GM08714 (cell line): Measurements from ENCODE around the gene PCED1A.
A peak's percentile ranks its signal among the peaks of the same experiment; 100 is the strongest.

ENCODE experiments used
- H3K4me3 ChIP-seq: fragments of 200-500 bp; sonication (Bioruptor generic); 2 replicates; pipeline ENCODE4 v1.5.1; 2014; ENCODE audit warnings: mild to moderate bottlenecking, low read length, inconsistent platforms
- ZNF274 ChIP-seq: IDR thresholded peaks from 2 replicates; pipeline ENCODE4 v1.6.1; 2012; ENCODE audit warnings: mild to moderate bottlenecking, low read depth, low read length

PCED1A gene

DNA sequence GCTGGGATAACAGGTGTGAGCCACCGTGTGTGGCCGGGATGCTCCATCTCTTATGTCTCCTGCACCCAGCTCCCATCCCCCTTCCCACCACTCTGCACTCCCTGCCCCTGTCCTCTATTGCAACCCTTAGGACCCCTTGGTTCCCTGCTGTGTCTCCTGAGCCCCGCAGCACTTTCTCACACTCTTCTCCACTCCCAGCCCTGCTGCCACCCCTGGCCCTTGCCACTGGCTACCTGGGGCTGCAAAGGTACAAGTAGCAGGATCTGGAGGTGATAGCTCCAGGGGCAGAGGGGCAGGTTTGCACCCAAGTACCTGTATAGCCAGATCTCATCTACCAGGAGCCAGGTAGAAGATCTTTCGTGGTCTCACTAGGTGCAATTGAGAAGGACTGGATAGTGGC is 33.4 kb downstream of the PCED1A start:
- no peak for TF ChIP-seq ZNF274
- no peak overlapping the region for H3K4me3 ChIP-seq

DNA sequence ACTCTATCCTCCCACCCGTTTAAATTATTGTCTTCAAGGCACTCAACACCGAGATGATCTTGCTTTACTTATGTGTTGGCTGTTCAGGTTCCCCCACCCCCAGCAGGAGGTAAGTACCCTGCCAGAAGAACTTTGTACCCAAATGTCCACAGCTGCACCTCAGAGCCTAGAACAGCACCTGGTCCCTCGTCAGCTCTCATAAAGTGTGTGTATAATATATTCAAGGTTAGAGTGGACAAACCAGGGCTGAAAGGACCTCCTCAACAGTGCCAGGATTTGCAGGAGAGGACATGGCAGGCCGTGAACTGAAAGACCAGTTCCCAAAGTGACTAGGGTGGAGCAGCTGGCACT is 34.1 kb downstream of the PCED1A start:
- H3K4me3 ChIP-seq = no peak overlapping the region
- TF ChIP-seq ZNF274 = no peak

- H3K4me3 ChIP-seq = no peak overlapping the region
- TF ChIP-seq ZNF274 = no peak
Measured at GRCh38 chr20:2805689-2806350, 34.6 kb downstream of the PCED1A start.

DNA sequence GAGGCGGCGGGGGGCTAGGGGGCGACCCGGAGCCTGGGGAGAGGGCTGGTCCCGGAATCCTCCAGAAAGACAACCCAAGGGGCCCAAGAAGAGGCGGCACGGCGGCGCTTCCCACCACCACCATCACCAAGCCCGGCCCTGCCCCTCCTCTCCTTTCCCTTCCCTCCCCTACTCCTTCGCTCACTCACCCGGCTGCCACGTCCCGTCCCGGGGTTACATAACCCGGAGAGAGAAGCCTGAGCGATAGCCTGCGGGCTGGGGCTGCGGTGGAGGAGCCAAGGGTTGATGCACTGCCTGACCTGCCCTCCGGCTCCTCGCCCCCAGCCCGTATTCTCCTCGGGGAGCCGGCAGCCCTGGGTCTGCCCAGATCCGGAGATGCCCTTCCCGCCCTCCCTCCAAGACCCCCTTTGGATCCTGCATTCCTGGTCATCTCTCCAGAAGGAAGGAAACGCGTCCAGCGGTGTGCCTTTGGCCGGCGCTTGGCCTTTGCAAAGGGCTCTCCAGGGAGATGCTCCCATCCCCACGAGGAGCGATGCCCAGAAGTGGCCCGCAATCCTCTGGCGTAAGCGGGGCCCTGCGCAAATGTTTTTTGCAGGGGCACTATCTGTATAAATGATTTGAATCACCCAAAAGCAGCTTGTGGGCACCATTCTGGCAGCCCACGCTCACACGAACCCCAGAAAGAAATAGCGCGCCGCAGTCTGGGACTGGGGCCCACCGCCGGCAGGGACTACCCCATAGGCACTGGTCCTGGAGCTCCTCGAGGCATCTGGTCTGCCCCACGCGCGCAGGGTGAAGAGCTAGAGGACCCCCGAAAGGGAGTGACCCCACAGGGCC is 35.4 kb downstream of the PCED1A start:
- TF ChIP-seq ZNF274 = no peak
- no peak overlapping the region for H3K4me3 ChIP-seq

DNA sequence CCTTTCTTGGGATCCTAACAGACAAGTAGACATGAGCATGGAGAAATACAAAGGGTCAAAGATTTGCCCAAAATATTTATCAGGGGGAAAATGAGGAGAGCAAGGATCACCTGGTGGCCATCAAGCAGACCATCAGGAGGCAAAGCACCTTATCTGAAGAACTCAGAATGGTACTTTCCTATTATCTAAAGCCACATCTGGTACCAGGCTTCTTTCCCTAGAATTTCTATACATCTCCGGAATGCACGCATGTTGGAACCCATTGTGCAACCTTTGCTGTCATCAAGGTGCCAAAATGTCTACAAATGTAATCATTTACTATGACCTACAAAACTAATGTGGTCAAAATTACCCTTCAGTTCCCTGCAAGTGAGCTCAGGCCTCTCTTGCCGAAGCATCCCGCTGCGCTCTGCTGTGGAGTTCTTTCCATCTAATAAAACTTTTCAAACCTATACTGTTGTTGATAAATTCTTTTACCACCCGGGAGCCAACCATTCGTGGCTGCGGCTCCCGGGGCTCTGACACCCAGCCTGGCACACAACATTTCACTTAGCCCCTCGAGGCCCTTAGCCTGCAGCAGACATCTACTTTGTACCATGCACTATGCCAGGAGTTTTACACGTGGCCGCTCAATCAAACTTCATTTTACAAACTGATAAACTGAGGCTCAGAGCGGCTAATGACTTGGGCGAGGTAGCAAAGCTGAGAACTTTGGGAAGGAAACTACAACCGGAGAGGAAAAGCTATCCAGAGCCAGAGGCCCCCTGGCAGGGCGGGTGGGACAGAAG is 36.2 kb downstream of the PCED1A start:
- no peak overlapping the region for H3K4me3 ChIP-seq
- no peak for TF ChIP-seq ZNF274

GRCh38 chr20:2801286-2801728 is 39.1 kb downstream of the PCED1A start:
- TF ChIP-seq ZNF274 = no peak
- H3K4me3 ChIP-seq = peak overlapping the region; percentile 85; the same call in 1 of the 2 replicates

DNA sequence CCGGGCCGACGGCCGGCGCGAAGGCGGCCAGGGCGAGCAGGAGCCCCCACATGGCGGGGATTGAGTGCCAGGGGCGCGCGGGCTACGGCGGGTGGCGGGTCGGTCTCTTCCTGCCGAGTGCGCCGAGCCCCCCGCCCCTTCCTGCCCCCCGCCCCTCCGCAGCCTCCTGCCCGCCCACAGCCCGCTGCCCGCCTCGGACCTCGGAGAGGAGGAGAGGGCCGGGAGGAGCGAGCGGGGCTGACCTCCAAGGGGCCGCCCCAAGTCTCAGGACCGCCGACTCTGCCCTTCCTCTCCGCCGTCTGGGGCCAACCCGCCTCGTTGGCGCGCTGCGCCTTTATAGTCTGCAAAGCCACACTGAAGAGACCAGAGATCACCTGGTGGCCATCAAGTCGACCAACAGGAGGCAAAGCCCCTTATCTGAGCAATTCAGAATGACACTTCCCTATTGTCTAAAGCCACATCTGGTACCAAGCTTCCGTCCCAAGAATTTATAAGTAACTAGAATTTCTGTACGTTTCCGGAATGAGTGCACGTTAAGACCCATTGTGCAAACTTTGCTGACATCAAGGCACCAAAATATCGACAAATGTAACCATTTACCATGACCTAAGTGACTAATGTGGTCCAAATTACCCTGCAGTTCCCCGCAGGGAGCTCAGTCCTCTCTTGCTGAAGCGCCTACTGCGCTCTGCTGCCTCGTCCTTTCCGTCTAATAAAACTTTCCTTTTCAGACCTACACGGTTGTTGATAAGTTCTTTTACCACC is 39.8 kb downstream of the PCED1A start, which contains the start of gene CPXM1:
Gene CPXM1, minus strand, starts transcription at position 107 of the 765 bp plus-strand sequence. Its CDS starts 55 bp downstream, at position 52.
- TF ChIP-seq ZNF274 = no peak
- peak within 1 kb of the TSS; percentile 85; the same call in 1 of the 2 replicates for H3K4me3 ChIP-seq

DNA sequence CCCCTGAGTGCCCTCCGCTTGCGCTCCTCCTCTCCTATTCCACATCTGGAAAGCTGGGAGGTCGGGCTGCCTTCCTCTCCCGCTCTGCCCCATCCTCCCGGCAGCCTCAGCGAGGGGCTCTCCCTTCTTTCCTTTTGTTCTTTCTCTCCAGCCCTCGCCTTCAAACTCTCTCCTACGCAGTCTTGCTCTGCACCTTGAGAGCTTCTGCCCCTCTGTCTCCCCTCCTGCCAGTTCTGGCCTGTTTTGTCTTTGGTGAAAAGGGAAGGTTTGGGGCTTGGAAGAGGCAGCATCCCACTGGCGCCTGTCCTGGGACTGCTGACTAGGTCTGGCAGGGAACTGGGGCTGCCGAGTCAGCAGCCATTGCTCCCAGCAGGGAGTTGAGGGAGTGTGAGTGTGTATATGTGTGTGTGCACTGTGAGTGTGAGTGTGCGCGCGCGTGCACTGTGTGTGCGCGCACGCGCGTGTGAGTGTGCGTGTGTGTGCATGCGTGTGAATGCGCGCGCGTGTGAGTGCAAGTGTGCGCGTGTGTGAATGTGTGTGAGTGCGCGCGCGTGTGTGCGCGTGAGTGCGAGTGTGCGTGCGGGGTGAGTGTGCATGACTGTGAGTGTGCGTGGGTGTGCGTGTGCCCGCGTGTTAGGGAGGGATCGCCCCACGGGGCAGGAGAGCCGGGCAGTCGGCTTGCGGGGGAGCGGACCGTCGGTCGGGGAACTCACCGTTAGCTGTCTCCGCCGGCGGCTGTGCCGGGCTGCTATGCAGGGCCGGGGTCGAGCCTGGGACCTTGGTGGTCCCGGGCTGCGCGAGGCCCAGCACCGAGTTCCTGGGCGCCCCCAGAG is 40.6 kb downstream of the PCED1A start:
- H3K4me3 ChIP-seq = peak overlapping the region; percentile 85; the same call in 1 of the 2 replicates
- no peak for TF ChIP-seq ZNF274

- TF ChIP-seq ZNF274 = no peak
- H3K4me3 ChIP-seq = peak overlapping the region; percentile 85; the same call in 1 of the 2 replicates
Measured at GRCh38 chr20:2799271-2799670, 41.2 kb downstream of the PCED1A start.

GRCh38 chr20:2798814-2799213 is 41.6 kb downstream of the PCED1A start:
- H3K4me3 ChIP-seq = peak overlapping the region; percentile 85; the same call in 1 of the 2 replicates
- no peak for TF ChIP-seq ZNF274

DNA sequence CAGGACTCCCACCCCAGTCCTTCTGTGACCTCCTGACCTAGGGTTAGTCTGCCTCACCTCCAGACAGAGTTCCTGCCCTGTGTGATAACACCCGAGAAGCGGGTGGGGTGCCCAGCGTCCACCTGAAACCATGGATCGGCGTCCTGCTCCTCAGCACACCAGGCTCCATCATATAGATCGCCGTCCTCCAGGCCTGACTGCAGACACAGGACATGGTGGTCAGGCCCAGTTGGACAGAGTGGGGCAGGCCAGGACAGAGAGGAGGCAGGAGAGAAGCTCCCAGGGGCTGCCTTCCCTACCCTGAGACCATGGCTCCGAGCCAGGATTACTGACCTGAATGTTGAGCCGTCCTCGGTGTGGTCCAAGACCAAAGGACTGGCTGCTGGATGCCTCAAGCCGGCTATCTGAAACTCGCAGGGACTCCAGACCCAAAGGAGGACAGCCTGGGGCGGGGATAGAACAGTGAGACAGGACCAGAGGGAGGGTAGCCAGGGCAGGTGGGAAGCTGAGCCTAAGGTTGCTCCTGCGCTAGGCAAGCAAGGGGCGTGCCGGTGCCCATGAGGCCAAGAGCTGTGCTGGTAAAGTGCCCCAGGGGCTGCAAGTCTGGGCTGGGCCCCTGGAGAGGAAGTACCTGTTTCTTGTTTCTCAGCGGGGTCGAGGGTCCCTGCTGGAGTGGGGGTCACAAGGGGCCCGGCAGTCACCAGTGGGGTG is 42.2 kb downstream of the PCED1A start:
- no peak overlapping the region for H3K4me3 ChIP-seq
- TF ChIP-seq ZNF274 = no peak
